Measurements from ENCODE around the gene ISG15.

ISG15 gene

GRCh38 chr1:967466-968343, 45.6 kb upstream of the ISG15 start:
- H3K4me3 ChIP-seq = no peak overlapping the region
- DNase-seq (ENCODE audit: low read depth, low spot score) = no peak

GRCh38 chr1:969260-969855, 43.9 kb upstream of the ISG15 start:
- Histone ChIP-seq H3K9ac (ENCODE audit: insufficient read length) (no peak overlapping the region), H3K9me3 (ENCODE audit: low read depth, low read length) (no peaks in the 10 kb centered on the region), H3K36me3 (ENCODE audit: insufficient read depth, low read length) (no peaks in the 10 kb centered on the region), H3K4me3 (no peak overlapping the region), H3K27ac (no peak overlapping the region)
- DNase-seq (ENCODE audit: low read depth, low spot score) = no peak
- TF ChIP-seq POLR2AphosphoS5 (IDR thresholded peaks at IDR 0.05; ENCODE audit: borderline replicate concordance, low read depth, low read length) (no peak), EZH2 (IDR thresholded peaks at IDR 0.05) (no peak), FOXP2 (optimal IDR thresholded peaks at IDR 0.05; ENCODE audit: control extremely low read depth, extremely low read length, insufficient read depth) (no peak)

More at GRCh38 chr1:967466-968343, 45.6 kb upstream of the ISG15 start:
- Histone ChIP-seq H3K36me3 (ENCODE audit: insufficient read depth, low read length) (peaks cover 6% of the 10 kb centered on the region; the same call in 1 of the 2 replicates), H3K27ac (no peak overlapping the region), H3K9ac (ENCODE audit: insufficient read length) (no peak overlapping the region), H3K9me3 (ENCODE audit: low read depth, low read length) (no peaks in the 10 kb centered on the region)
- TF ChIP-seq FOXP2 (optimal IDR thresholded peaks at IDR 0.05; ENCODE audit: control extremely low read depth, extremely low read length, insufficient read depth) (no peak), POLR2AphosphoS5 (IDR thresholded peaks at IDR 0.05; ENCODE audit: borderline replicate concordance, low read depth, low read length) (no peak), EZH2 (IDR thresholded peaks at IDR 0.05) (no peak)

- no peak overlapping the region for H3K4me3 ChIP-seq
- TF ChIP-seq EZH2 (IDR thresholded peaks at IDR 0.05) = no peak
These were observed 42.9 kb upstream of the ISG15 start for GRCh38 chr1:970242-970972.

DNA sequence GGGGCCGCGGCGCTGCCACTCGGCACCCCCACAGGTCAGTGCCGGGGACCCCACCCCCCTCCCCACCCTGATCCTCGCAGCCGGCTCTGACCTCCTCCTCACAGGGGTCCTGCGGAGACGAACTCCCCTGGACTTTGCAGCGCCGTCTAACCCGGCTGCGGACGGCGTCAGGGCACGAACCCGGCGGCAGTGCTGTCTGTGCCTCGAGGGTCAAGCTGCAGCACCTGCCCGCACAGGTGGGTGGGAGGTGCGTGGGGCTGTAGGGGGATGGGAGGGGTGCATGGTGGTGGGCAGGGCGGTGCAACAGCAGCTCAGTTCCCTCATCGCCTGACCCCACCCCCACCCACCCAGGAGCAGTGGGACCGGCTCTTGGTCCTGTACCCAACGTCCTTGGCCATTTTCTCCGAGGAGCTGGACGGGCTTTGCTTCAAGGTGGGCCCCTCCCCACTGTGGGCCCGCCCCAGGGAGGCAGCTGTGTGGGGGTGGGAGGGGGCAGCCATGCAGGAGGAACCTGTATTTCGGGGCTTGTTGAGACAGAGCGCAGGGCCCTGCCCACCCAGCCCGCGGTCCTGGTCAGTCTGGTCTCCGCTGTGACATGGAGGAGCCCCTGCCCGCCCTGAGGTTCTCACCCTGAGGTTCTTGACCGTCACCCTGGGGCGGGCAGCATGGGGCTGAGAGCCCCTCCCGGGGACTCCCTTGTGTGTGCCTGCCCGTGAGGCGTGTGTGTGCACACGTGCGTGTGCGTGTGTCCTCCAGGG, 42.1 kb upstream of the ISG15 start:
- DNase-seq (ENCODE audit: low read depth, low spot score) = no peak
- TF ChIP-seq FOXP2 (optimal IDR thresholded peaks at IDR 0.05; ENCODE audit: control extremely low read depth, extremely low read length, insufficient read depth) (no peak), POLR2AphosphoS5 (IDR thresholded peaks at IDR 0.05; ENCODE audit: borderline replicate concordance, low read depth, low read length) (no peak), EZH2 (IDR thresholded peaks at IDR 0.05) (no peak)
- no peaks in the 10 kb centered on the region for H3K36me3 ChIP-seq (ENCODE audit: insufficient read depth, low read length)
- H3K9me3 ChIP-seq (ENCODE audit: low read depth, low read length) = no peaks in the 10 kb centered on the region
- H3K27ac ChIP-seq = no peak overlapping the region
- no peak overlapping the region for H3K9ac ChIP-seq (ENCODE audit: insufficient read length)
- H3K4me3 ChIP-seq = no peak overlapping the region

More at GRCh38 chr1:970242-970972, 42.9 kb upstream of the ISG15 start:
- no peak for DNase-seq (ENCODE audit: low read depth, low spot score)
- Histone ChIP-seq H3K9ac (ENCODE audit: insufficient read length) (no peak overlapping the region), H3K9me3 (ENCODE audit: low read depth, low read length) (no peaks in the 10 kb centered on the region), H3K27ac (no peak overlapping the region), H3K36me3 (ENCODE audit: insufficient read depth, low read length) (no peaks in the 10 kb centered on the region)

- H3K36me3 ChIP-seq (ENCODE audit: insufficient read depth, low read length) = no peaks in the 10 kb centered on the region
- no peak overlapping the region for H3K9ac ChIP-seq (ENCODE audit: insufficient read length)
- no peaks in the 10 kb centered on the region for H3K9me3 ChIP-seq (ENCODE audit: low read depth, low read length)
- TF ChIP-seq POLR2AphosphoS5 (IDR thresholded peaks at IDR 0.05; ENCODE audit: borderline replicate concordance, low read depth, low read length) (no peak), EZH2 (IDR thresholded peaks at IDR 0.05) (no peak), FOXP2 (optimal IDR thresholded peaks at IDR 0.05; ENCODE audit: control extremely low read depth, extremely low read length, insufficient read depth) (no peak)
- H3K27ac ChIP-seq = no peak overlapping the region
- DNase-seq (ENCODE audit: low read depth, low spot score) = no peak
- H3K4me3 ChIP-seq = no peak overlapping the region
These were observed 41.4 kb upstream of the ISG15 start for GRCh38 chr1:971751-972506.

- Histone ChIP-seq H3K9ac (ENCODE audit: insufficient read length) (no peak overlapping the region), H3K27ac (no peak overlapping the region), H3K4me3 (no peak overlapping the region), H3K9me3 (ENCODE audit: low read depth, low read length) (no peaks in the 10 kb centered on the region), H3K36me3 (ENCODE audit: insufficient read depth, low read length) (no peaks in the 10 kb centered on the region)
- DNase-seq (ENCODE audit: low read depth, low spot score) = no peak
- TF ChIP-seq EZH2 (IDR thresholded peaks at IDR 0.05) = no peak
These were observed 40.4 kb upstream of the ISG15 start for GRCh38 chr1:972726-973458.
